ENCODE results near the gene SPINT1.

SPINT1 gene

GRCh38 chr15:40843885-40844695 lies at the start of gene SPINT1:
SPINT1 (plus strand) TSS chr15:40844048; CDS start chr15:40844555, 507 bp downstream.
- DNase-seq (ENCODE audit: low spot score) = no peak

GRCh38 chr15:40796041-40796440 lies 47.8 kb upstream of the SPINT1 start:
- DNase-seq (ENCODE audit: low spot score) = no peak

GRCh38 chr15:40796512-40796911 lies 47.3 kb upstream of the SPINT1 start:
- no peak for DNase-seq (ENCODE audit: low spot score)

- no peak for DNase-seq (ENCODE audit: low spot score)
Observed at GRCh38 chr15:40799523-40799922, 44.3 kb upstream of the SPINT1 start.

- DNase-seq (ENCODE audit: low spot score) = no peak
Observed at GRCh38 chr15:40803076-40803475, 40.8 kb upstream of the SPINT1 start.

- DNase-seq (ENCODE audit: low spot score) = peak; percentile 23
Observed at GRCh38 chr15:40803688-40804087, 40.2 kb upstream of the SPINT1 start.

GRCh38 chr15:40806672-40807027 lies 37.2 kb upstream of the SPINT1 start:
- no peak for DNase-seq (ENCODE audit: low spot score)

GRCh38 chr15:40807028-40807887 lies 36.6 kb upstream of the SPINT1 start, which contains the start of the genes DNAJC17 and ZFYVE19:
DNAJC17 (minus strand) TSS chr15:40807473; CDS start chr15:40807446, 27 bp downstream.
ZFYVE19 (plus strand) TSS chr15:40807089; CDS start chr15:40807590, 501 bp downstream.
- DNase-seq (ENCODE audit: low spot score) = peak; percentile 98

- no peak for DNase-seq (ENCODE audit: low spot score)
Observed at GRCh38 chr15:40807888-40808461, 35.9 kb upstream of the SPINT1 start.

GRCh38 chr15:40808861-40809450 lies 34.9 kb upstream of the SPINT1 start:
- no peak for DNase-seq (ENCODE audit: low spot score)

GRCh38 chr15:40812721-40813425 lies 31.0 kb upstream of the SPINT1 start:
- no peak for DNase-seq (ENCODE audit: low spot score)

- no peak for DNase-seq (ENCODE audit: low spot score)
Observed at GRCh38 chr15:40815042-40815698, 28.7 kb upstream of the SPINT1 start.

- DNase-seq (ENCODE audit: low spot score) = no peak
Observed at GRCh38 chr15:40819048-40819447, 24.8 kb upstream of the SPINT1 start.

GRCh38 chr15:40821195-40821594 lies 22.7 kb upstream of the SPINT1 start:
- no peak for DNase-seq (ENCODE audit: low spot score)

- no peak for DNase-seq (ENCODE audit: low spot score)
Observed at GRCh38 chr15:40823572-40824343, 20.1 kb upstream of the SPINT1 start.

- no peak for DNase-seq (ENCODE audit: low spot score)
Observed at GRCh38 chr15:40825661-40826422, 18.0 kb upstream of the SPINT1 start.

GRCh38 chr15:40826423-40827075 lies 17.3 kb upstream of the SPINT1 start:
- DNase-seq (ENCODE audit: low spot score) = no peak

GRCh38 chr15:40828447-40829036 lies 15.3 kb upstream of the SPINT1 start, which contains the start of gene PPP1R14D:
PPP1R14D (minus strand) TSS chr15:40828708; CDS start chr15:40828641, 67 bp downstream.
- no peak for DNase-seq (ENCODE audit: low spot score)

Measured in NAMALWA (cell line).